Glomerular visceral epithelial cell (primary cell): Measurements from ENCODE around the gene MAN2B2.
"Not testable (repeated sequence)": the region's sequence is repeated elsewhere in the genome, so short reads cannot be mapped to it uniquely, and the experiment has no call there.

ENCODE experiments used
- DNase-seq: peaks from one replicate; pipeline ENCODE4 v3.0.0-alpha.2; 2016; ENCODE audit errors: extremely low spot score

Gene MAN2B2

GRCh38 chr4:6616087-6616995, 41.4 kb downstream of the MAN2B2 start:
- DNase-seq = no peak

DNA sequence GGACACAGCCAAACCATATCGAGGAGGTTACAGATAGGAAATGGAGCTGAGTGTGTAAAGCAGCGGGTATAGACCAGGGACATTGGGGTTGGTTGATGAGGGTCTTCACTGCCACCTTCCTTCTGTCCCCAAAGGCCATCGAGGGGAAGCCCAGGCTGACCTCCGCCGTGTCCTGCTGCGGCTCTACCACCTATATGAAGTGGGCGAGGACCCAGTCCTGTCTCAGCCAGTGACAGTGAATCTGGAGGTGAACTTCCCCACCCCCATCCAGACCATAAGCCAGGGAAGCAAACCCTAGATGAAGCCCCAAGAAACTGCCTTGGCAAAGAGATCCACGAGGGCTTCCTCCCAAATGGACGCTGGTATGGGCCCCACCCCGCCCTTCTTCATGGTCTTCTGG, 42.3 kb downstream of the MAN2B2 start:
- DNase-seq = no peak

- no peak for DNase-seq
These were observed 43.6 kb downstream of the MAN2B2 start for GRCh38 chr4:6618386-6619115.

DNA sequence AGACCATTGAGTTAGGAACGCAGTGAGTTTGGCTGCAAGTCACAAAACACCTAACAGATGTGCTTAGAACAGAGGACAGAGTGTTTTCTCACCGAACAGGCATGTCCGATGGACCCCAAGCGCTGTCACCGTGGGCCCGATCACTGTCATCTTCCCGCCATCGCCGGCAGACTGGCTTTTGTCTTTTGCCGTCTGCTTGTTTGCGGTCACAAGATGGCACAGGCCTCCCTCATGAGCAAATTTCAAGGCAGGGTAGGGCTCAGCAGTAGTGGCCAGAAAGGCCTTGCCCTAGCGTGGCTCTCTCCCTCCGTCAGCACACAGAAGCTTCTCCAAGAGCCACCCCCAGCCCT, 44.1 kb downstream of the MAN2B2 start:
- no peak for DNase-seq

- no peak for DNase-seq
These were observed 44.7 kb downstream of the MAN2B2 start for GRCh38 chr4:6619466-6620255.

DNA sequence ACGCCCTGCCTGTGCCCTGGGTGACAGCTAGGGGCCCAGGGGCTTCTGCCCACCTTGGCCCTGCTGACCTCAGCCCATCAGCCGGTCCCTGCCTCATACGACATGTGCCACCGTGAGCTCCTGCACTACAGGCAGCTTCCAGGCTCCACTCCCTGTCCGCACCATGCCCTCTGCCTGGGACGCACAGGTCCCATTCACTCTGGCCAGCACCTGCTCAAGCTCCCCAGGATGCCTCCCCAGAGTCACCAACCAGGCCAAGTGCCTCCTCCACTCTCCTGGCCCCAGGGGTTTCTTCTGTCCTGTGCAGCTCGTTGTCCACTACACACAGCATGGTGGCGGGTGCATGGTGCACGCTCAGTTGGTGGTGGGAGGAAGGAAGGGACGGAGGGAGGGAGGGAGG, 45.3 kb downstream of the MAN2B2 start:
- DNase-seq = no peak

DNA sequence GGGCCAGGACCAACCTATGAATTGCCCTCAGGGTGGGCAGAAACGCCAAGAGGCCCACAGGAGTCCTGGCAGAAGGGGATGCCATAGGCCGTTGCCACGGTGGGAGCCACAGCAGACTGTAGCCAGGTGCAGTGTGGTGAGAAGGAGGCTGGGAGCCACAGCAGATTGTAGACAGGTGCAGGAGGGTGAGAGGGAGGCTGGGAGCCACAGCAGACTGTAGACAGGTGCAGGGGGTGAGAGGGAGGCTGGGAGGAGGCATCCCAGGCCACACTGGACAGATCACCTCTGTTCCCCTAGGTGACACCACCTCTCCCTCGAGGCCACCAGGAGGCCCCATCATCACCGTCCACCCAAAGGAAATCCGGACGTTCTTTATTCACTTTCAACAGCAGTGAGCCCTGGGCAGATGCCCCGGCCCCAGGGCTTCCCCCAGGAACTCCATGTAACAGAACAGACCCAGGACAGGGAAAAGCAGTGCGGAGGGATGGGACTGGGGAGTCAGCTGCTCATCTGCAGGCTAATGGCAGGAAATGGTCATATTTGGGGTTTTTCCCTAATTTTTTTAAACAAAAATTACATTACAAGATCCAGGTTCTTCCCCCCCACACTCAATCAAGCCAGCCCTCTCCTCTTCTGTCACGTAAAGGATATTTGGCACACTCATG, 46.0 kb downstream of the MAN2B2 start:
- DNase-seq = no peak

DNA sequence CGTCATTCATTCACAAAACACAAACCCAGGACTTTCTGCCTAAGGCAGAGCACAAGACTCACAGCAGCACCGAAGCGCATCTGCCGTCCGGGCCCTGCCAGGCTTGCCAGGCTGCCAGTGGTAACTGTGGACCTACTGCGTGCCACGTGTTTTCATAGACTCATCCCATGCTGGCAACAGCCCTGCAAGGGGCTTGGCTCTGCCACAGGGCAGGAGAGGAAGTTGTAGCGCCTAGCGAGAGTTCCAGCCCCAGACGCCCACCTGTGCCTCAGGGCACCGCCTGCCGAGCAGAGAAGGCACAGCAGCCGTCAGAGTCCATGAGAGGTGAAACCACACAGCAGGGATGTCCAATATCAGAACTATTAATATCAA, 46.6 kb downstream of the MAN2B2 start:
- DNase-seq = no peak

GRCh38 chr4:6622744-6623143, 47.8 kb downstream of the MAN2B2 start:
- no peak for DNase-seq

DNA sequence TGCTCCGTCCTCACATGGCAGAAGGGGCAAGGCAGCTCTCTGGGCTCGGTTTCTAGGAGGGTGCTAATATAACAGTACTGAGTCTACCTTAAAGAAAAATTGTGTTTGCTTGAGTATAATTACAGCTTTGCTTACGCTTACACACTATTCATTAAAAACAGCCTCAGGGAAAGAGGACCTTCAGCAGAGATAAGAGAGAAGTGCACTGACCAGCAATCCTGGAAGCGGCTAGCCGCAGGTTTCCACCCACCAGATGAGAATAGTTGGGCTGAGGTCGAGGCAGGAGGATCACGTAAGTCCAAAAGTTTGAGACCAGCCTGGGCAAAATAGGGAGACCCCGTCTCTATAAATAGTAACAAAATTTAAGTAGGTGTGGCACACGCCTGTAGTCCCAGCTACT, 50.3 kb downstream of the MAN2B2 start:
- DNase-seq = no peak

DNA sequence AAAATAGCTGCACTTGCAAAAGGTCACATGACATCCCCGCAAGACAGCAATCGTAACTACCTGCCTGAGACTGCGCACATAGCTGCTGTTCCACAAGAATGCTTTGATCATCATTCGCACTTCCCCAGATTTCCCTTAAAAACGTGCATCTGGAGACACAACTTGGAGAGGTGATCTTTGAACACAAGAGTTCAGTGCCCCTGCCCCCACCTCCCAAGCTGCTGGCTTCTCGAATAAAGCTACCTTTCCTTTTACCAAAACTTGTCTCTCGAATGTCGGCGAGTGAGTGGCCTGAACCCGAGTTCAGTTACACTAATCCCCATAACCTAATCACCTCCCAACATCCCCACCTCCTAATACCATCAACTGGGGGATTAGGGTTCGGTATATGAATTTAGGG, 51.1 kb downstream of the MAN2B2 start:
- DNase-seq = no peak

- DNase-seq = no peak
These were observed 52.8 kb downstream of the MAN2B2 start for GRCh38 chr4:6627832-6628231.

GRCh38 chr4:6628484-6628883, 53.5 kb downstream of the MAN2B2 start:
- DNase-seq = not testable (repeated sequence)

DNA sequence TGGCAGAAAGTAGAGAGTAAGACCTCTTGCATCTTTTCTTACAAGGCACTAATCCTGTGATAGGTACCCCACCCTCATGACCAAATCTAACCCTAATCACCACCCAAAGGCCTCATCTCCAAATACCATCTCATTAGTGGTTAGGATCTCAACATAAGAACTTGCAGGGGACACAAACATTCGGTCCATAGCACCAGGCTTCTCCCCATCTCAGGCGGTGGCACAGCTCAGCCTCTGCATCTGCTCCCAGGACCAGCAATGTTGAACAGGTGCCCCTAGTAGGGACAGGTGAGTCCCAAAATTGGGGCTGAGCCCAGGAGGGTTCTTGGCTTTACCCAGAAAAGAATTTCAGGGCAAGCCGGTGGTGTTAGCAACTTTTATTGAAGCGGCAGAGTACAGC, 57.1 kb downstream of the MAN2B2 start:
- no peak for DNase-seq

DNA sequence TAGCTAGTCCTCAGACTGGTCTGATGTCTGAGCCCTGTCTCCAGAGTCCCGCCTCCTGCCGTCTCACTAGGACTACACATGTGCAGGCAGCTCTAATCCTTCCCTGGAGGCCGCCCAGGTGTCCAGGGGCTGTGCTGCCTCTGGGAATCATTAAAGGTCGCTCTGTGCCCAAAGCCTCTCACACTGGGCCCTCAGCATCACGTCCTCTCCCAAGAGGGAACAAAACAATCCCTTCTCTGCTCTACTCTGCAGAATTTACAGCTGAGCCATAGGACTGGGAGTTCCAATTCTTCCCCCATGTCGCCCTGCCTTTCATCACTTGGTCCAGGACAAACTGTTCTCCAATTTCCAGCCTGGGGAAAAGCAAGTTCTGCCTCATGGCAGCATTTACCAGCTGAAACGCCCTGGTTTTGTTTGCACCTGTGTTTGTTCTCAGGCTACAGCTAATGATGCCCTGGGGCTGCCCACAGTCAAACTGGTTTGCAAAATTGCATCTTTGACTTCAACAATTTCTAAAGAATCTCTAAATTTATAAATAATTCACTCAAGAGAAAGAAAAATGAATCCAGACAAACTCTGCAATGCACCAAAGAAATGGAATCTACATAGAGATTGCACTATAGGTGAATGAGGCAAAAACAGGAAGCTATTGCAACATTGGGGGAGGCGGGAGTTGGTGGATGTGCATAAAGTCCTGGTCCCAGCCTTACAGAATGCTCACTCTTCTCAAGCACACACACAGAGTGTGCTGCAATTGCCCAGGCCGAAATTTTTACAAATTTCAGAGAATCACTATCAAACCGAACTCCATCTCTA, 58.3 kb downstream of the MAN2B2 start:
- no peak for DNase-seq

GRCh38 chr4:6634746-6635145, 59.8 kb downstream of the MAN2B2 start:
- DNase-seq = no peak

GRCh38 chr4:6639137-6639680, 64.2 kb downstream of the MAN2B2 start:
- DNase-seq = no peak

GRCh38 chr4:6640292-6641163, 65.5 kb downstream of the MAN2B2 start, which contains the start of gene MRFAP1:
TSS of gene MRFAP1 (plus strand) at chr4:6640685. CDS start at chr4:6640863, 178 bp downstream.
- peak; percentile 94 for DNase-seq

DNA sequence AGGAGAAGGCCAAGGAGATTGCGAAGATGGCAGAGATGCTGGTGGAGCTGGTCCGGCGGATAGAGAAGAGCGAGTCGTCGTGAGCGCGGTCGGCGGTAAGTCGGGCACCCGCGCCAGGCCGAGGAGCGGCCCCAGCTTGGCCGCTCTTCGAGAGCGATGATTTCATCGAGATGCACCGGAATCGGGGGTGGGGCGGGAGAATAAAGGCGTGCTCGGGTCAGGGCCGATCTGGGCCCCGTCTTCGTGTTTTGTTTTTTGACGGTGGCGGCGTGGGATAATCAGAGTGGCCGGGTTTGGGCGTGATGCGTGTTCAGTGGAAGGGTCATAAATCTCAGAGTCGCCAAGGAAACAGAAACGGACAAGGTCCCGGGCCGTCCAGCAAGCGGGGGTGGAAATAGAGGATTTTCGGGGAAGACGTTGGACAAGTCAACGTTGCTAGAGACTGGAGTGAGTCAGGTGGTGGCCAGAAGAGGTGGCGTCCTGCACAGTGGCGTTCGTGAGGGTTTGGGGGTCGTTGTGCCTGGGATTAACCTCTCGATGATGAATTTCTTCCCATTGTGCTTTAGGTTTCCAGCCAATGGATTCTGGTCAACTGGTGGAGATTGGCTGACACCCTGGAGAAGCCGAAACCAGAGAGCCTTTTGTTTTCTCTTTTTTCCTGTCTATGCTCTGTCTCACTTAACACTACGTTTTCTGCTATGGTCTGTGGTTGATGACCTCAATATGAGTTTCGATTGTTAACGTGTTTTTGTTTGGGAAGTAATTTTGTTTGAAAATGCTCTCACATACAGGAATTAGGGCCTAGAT, 66.4 kb downstream of the MAN2B2 start:
- peak; percentile 29 for DNase-seq
